Left lung (tissue), 10 donors: ENCODE measurements around the gene NHS. TPM values are rescaled to one million over a fixed set of nuclear protein-coding genes. Genes with fewer than 3 reads are reported as not detected.

Experiments
- ATAC-seq: fragments of 200-7000 bp; cut with Tn5 transposase; one replicate; pipeline ENCODE4 v1.9.1; 2020; ENCODE audit warnings: moderate library complexity
- DNase-seq, 4 donors: peaks; one replicate each; pipeline ENCODE4 v3.0.0-alpha.2; 2013 to 2020
- H3K27ac ChIP-seq, 2 donors: fragments of 200-600 bp; sonication (generic) in 1 of 2; one replicate each; pipeline versions ENCODE4 v1.5.0 to v1.8.0; 2020 to 2021
- H3K27me3 ChIP-seq, 2 donors: fragments of 200-600 bp; sonication (generic) in 1 of 2; one replicate each; pipeline versions ENCODE4 v1.5.0 to v1.8.0; 2020 to 2021
- H3K36me3 ChIP-seq, 2 donors: fragments of 200-600 bp; sonication (generic) in 1 of 2; one replicate each; pipeline versions ENCODE4 v1.5.0 to v1.8.0; 2020 to 2021
- H3K4me1 ChIP-seq, 2 donors: fragments of 200-600 bp; one replicate each; pipeline ENCODE4 v1.8.0; 2021
- H3K4me3 ChIP-seq, 2 donors: fragments of 200-600 bp; sonication (generic) in 1 of 2; one replicate each; pipeline versions ENCODE4 v1.5.0 to v1.8.0; 2020 to 2021; ENCODE audit warnings: mild to moderate bottlenecking in 1 of 2
- H3K9me3 ChIP-seq, 2 donors: fragments of 200-600 bp; sonication (generic) in 1 of 2; one replicate each; pipeline versions ENCODE4 v1.5.0 to v1.8.0; 2020 to 2021
- intact Hi-C, 2 donors: fragments of 100-400 bp; cut with DNase I; formaldehyde crosslinking; loops; one replicate each; pipeline versions ENCODE4 v1.11.2 to v1.14.2; 2022
- polyA plus RNA-seq, 6 donors: library from polyadenylated mRNA; unstranded; fragments of 120-200 nt; gene quantifications; one replicate each; pipeline ENCODE4 v1.2.1, GENCODE V29; 2013; ENCODE audit not compliant: insufficient read length in 6 of 6
- total RNA-seq, 2 donors: library from RNA; stranded (reverse); fragmentation: NEBNext Ultra II Directional; extraction: Animal tissue kit (Norgen Biotek cat#: 25700); gene quantifications; one replicate each; pipeline ENCODE4 v1.2.1, GENCODE V29; 2021
- TF ChIP-seq, protein P1 (sequence below), 2 donors: fragments of 200-600 bp; sonication (generic) in 1 of 2; IDR thresholded peaks; one replicate each; pipeline versions ENCODE4 v1.5.0 to v1.8.0; 2021; ENCODE audit warnings: antibody characterized with exemption in 2 of 2
- donor health status: DM: no; HTN: yes; CAD: no.
- donor health status: DM: no; HTN: no; CAD: no.

Gene NHS
- total and polyA plus RNA-seq, 8 donors = 1.4 to 8.3 (median 6.5) TPM

DNA sequence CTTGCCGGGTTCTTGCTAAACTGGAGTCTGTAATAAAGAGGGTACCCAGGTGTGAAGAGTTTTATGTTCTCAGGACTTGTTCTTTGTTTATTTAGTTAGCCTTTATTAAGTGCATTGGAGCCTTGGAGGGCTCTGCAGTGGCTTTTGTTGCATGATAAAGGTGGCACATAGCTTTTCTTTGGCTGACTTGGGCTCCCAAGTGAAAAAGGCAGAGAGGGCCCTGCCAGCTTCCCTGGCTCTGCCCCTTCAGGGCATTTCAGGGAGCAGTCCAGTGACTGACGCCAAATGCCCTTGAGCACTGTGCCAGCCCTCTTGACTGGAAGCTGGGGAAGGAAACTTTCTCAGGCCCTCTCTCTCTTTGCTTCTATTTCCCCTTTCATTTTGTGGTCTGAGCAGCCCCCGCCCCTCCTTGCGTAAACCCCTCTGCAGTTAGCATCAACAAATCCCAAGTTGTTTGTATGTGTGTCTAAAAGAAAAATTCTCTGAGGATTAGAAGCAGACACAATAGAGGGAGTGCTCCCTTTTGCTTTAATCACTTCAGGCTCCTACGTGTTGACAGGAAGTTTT, 152.2 kb downstream of the NHS start:
- ATAC-seq (peak; percentile 85), DNase-seq (peak in 2 of 4 donors; percentile 57 to 68)
- Histone ChIP-seq H3K4me3 (no peak overlapping the region), H3K27me3 (no peaks in the 10 kb centered on the region), H3K36me3 (no peaks in the 10 kb centered on the region), H3K9me3 (no peaks in the 10 kb centered on the region), H3K4me1 (peaks cover 0 to 7% of the 10 kb centered on the region in 2 donors), H3K27ac (peak overlapping the region; percentile 56 to 84)
- intact Hi-C loops = no loop called here
- TF ChIP-seq, protein P1, sequence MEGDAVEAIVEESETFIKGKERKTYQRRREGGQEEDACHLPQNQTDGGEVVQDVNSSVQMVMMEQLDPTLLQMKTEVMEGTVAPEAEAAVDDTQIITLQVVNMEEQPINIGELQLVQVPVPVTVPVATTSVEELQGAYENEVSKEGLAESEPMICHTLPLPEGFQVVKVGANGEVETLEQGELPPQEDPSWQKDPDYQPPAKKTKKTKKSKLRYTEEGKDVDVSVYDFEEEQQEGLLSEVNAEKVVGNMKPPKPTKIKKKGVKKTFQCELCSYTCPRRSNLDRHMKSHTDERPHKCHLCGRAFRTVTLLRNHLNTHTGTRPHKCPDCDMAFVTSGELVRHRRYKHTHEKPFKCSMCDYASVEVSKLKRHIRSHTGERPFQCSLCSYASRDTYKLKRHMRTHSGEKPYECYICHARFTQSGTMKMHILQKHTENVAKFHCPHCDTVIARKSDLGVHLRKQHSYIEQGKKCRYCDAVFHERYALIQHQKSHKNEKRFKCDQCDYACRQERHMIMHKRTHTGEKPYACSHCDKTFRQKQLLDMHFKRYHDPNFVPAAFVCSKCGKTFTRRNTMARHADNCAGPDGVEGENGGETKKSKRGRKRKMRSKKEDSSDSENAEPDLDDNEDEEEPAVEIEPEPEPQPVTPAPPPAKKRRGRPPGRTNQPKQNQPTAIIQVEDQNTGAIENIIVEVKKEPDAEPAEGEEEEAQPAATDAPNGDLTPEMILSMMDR (IDR thresholded peaks at IDR 0.05) = no peak

DNA sequence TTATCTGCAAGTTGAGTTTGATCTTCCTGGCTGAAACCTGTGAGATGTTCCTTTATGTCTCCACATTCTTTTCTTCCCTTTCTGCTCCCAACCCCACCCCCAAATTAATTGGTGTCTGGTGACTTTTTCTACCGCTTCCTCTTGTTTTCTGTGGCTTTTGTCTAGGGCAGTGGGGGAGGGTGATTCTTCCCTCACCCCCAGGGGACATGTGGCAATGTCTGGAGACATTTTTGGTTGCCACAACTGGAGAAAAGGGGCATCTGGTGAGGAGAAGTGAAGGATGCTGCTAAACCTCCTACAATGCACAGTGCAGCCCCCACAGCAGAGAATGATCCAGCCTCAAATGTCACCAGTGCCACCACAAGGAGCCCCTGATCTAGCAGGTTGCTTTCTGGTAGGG, 152.9 kb downstream of the NHS start:
- no peak for DNase-seq
- Histone ChIP-seq H3K9me3 (no peaks in the 10 kb centered on the region), H3K4me1 (peaks cover 0 to 7% of the 10 kb centered on the region in 2 donors), H3K27ac (peak overlapping the region; percentile 56 to 84), H3K27me3 (no peaks in the 10 kb centered on the region), H3K36me3 (no peaks in the 10 kb centered on the region), H3K4me3 (no peak overlapping the region)
- peak; percentile 30 for ATAC-seq
- TF ChIP-seq, protein P1 (IDR thresholded peaks at IDR 0.05) = no peak
- intact Hi-C loops = no loop called here

DNA sequence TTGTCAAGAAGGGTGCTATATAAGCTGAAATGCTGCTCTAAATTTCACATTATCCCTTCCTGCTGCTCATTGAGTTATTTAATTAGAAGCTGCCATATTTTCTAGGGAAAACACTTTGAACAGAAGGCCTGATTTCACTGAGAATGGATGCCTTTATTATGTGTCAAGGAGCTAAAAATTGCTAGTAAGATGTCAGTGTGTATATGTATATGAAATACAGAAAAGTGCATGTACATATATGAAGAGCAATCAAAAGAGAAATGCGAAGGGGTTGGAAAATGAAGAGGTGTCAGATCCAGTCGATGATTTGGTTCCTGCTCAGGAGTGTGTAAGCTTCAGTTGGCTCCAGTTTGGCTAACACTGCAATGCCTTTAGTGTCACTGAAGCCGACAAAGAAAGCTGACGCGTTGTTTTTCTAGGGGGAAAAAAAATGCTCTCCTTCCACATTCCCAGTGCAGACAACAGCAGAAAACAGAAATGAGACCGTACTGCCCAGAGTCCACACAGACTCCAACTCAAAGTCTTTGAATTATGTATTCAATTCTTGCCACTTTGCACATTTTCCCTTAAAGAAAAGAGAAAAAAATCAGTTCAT, 154.2 kb downstream of the NHS start:
- intact Hi-C loops = no loop called here
- TF ChIP-seq, protein P1 (IDR thresholded peaks at IDR 0.05) = no peak
- H3K27ac ChIP-seq = no peak overlapping the region
- no peak for ATAC-seq
- H3K4me3 ChIP-seq = no peak overlapping the region
- no peaks in the 10 kb centered on the region for H3K27me3 ChIP-seq
- no peaks in the 10 kb centered on the region for H3K36me3 ChIP-seq
- H3K9me3 ChIP-seq = no peaks in the 10 kb centered on the region
- DNase-seq = no peak
- peaks cover 0 to 7% of the 10 kb centered on the region in 2 donors for H3K4me1 ChIP-seq

DNA sequence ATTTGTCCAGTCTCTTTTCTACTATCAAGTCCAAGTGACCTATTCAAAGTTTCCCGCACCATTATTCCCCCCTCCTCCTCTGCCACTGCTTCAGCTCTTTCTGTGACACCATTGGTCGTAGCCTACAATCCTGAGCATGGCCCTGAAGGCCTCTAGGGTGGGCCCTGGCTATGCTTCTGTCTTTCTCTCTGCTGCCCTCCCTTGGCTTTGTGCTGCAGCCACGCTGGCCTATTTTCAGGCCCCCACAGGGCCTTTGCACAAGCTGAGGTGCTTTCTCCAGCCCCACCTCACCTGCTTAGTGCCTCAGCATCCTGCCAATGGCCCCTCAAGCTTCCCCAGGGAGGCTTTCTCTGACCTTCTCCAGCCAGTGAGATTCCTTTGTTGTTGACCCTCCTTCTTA, 156.5 kb downstream of the NHS start:
- no peak overlapping the region for H3K27ac ChIP-seq
- intact Hi-C loops = no loop called here
- TF ChIP-seq, protein P1 (IDR thresholded peaks at IDR 0.05) = no peak
- H3K4me3 ChIP-seq = no peak overlapping the region
- no peaks in the 10 kb centered on the region for H3K36me3 ChIP-seq
- DNase-seq = no peak
- H3K27me3 ChIP-seq = peaks cover 0 to 4% of the 10 kb centered on the region in 2 donors
- H3K4me1 ChIP-seq = peaks cover 0 to 7% of the 10 kb centered on the region in 2 donors
- no peaks in the 10 kb centered on the region for H3K9me3 ChIP-seq
- no peak for ATAC-seq

DNA sequence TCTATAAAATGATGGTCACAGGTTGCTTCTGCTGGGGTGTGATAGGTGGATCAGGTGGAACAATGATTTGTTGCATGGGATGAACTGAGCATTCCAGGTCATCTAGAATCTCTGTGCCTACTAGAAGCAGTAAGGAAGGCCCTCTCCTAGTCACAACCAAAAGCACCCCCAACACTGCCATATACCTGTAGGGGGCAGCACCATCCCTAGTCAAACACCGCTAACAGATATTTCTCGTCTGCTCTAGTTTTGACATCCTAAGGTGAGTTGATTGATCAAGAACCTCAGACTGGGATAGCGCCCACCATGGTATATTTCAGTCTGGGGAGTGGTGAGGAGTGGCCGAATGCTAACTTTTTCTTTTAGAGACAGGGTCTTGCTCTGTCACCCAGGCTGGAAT, 160.2 kb downstream of the NHS start:
- Histone ChIP-seq H3K9me3 (no peaks in the 10 kb centered on the region), H3K36me3 (no peaks in the 10 kb centered on the region), H3K27ac (no peak overlapping the region), H3K4me3 (no peak overlapping the region), H3K4me1 (no peaks in the 10 kb centered on the region), H3K27me3 (peaks cover 0 to 4% of the 10 kb centered on the region in 2 donors)
- DNase-seq (no peak), ATAC-seq (peak; percentile 76)
- TF ChIP-seq, protein P1 (IDR thresholded peaks at IDR 0.05) = peak in 1 of 2 donors; percentile 45
- intact Hi-C loops = no loop called here
